Ascending aorta (tissue), 2 donors: ENCODE data around the gene TCN1. TPM values are rescaled to one million over a fixed set of nuclear protein-coding genes. Genes with fewer than 3 reads are reported as not detected.

ENCODE experiments used
- DNase-seq, 2 donors: peaks; one replicate each; pipeline ENCODE4 v3.0.0-alpha.2; 2019; ENCODE audit warnings: low spot score in 2 of 2
- H3K27ac ChIP-seq, 2 donors: fragments of 200-600 bp; sonication (generic); one replicate each; pipeline ENCODE4 v1.5.1; 2016 to 2017; ENCODE audit warnings: mild to moderate bottlenecking in 1 of 2
- H3K27me3 ChIP-seq: fragments of 200-600 bp; sonication (generic); one replicate; pipeline ENCODE4 v1.5.1; 2017
- H3K36me3 ChIP-seq, 2 donors: fragments of 200-600 bp; sonication (generic); one replicate each; pipeline ENCODE4 v1.5.1; 2016
- H3K4me1 ChIP-seq, 2 donors: fragments of 200-600 bp; sonication (generic); one replicate each; pipeline ENCODE4 v1.5.1; 2016 to 2017; ENCODE audit warnings: mild to moderate bottlenecking in 1 of 2
- H3K4me3 ChIP-seq, 2 donors: fragments of 200-600 bp; sonication (generic); one replicate each; pipeline ENCODE4 v1.5.1; 2016 to 2017; ENCODE audit warnings: mild to moderate bottlenecking in 1 of 2
- H3K9me3 ChIP-seq, 2 donors: fragments of 200-600 bp; sonication (generic); one replicate each; pipeline ENCODE4 v1.5.1; 2016
- intact Hi-C: fragments of 100-400 bp; cut with DNase I; formaldehyde crosslinking; loops from one replicate; pipeline ENCODE4 v1.15.1; 2023
- total RNA-seq: library from RNA; depleted of rRNA; stranded (reverse); fragments of >200 nt; gene quantifications from one replicate; pipeline ENCODE4 v1.1.0, GENCODE V29; 2016
- TF ChIP-seq, protein P1 (sequence below), 3 experiments: fragments of 200-600 bp in 2 of 3; fragments of 450-650 bp in 1 of 3; sonication (generic) in 2 of 3; IDR thresholded peaks; one replicate each; pipeline ENCODE4 v1.5.1; 2016 to 2019; ENCODE audit warnings: antibody characterized with exemption in 3 of 3, mild to moderate bottlenecking in 1 of 3, moderate library complexity in 1 of 3

TCN1 gene
- total RNA-seq, 1 donor from 2014 or later = not detected

DNA sequence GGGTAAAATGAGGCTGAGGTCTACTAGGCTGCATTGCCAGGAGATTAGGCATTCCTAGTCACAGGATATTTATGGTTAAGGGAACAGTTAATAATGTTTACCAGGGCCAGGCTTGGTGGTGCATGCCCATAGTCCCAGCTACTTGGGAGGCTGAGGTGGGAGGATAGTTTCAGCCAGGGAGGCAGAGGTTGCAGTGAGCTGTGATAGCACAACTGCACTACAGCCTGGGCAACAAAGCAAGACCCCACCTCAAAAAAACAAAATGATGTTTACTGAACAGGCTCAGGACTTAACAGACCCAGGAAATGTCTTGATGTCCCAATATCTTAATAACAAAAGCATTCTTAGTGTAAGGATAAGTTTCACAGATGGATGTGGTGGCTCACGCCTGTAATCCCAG is 52.9 kb downstream of the TCN1 start:
- Histone ChIP-seq H3K36me3 (no peaks in the 10 kb centered on the region), H3K9me3 (no peaks in the 10 kb centered on the region), H3K4me3 (no peak overlapping the region), H3K27ac (no peak overlapping the region), H3K4me1 (peaks cover 0 to 12% of the 10 kb centered on the region in 2 donors), H3K27me3 (no peaks in the 10 kb centered on the region)
- TF ChIP-seq, protein P1, sequence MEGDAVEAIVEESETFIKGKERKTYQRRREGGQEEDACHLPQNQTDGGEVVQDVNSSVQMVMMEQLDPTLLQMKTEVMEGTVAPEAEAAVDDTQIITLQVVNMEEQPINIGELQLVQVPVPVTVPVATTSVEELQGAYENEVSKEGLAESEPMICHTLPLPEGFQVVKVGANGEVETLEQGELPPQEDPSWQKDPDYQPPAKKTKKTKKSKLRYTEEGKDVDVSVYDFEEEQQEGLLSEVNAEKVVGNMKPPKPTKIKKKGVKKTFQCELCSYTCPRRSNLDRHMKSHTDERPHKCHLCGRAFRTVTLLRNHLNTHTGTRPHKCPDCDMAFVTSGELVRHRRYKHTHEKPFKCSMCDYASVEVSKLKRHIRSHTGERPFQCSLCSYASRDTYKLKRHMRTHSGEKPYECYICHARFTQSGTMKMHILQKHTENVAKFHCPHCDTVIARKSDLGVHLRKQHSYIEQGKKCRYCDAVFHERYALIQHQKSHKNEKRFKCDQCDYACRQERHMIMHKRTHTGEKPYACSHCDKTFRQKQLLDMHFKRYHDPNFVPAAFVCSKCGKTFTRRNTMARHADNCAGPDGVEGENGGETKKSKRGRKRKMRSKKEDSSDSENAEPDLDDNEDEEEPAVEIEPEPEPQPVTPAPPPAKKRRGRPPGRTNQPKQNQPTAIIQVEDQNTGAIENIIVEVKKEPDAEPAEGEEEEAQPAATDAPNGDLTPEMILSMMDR (IDR thresholded peaks at IDR 0.05) = no peak
- DNase-seq = no peak
- intact Hi-C loops = no loop called here

DNA sequence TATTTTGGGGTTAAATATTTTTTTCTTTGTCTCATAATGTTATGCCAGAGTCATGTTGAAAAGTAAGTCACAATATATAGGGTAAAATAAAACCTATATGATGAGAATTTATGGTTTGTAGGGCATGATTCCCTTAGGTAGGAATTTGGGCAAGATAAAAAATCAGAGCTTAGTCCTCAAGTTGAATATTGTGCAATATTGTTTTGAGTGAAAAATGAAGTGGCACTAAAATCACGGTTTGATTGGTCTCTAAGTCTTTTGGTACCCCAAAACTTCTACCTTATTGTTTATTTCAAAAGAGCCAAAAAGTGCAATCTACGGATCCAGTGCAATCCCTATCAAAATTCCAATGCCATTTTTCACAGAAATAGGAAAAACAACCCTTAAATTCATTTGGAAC is 54.1 kb downstream of the TCN1 start:
- peaks cover 2 to 9% of the 10 kb centered on the region in 2 donors for H3K36me3 ChIP-seq
- H3K27me3 ChIP-seq = no peaks in the 10 kb centered on the region
- TF ChIP-seq, protein P1 (IDR thresholded peaks at IDR 0.05) = no peak
- H3K27ac ChIP-seq = no peak overlapping the region
- H3K4me1 ChIP-seq = peaks cover 0 to 12% of the 10 kb centered on the region in 2 donors
- H3K4me3 ChIP-seq = no peak overlapping the region
- DNase-seq = no peak
- intact Hi-C loops = no loop called here
- H3K9me3 ChIP-seq = no peaks in the 10 kb centered on the region

DNA sequence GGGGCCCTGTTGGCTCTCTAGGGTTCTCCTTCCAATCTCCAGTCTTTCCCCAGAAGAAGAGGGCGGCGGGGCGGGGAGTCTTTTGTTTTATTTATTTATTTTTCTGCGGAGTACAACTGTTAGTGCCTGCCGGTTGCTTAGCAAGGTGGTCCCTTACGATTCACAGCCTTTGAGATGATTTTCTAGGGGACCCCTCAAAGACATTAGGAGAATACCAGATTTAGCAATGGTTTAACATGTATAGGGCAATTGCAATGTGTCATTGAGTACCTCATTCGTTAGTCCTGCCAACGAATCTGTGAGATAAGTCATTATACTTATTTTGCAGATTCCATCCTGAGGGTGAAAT is 55.4 kb downstream of the TCN1 start:
- Histone ChIP-seq H3K4me3 (peak overlapping the region; percentile 77 to 91), H3K4me1 (peaks cover 0 to 12% of the 10 kb centered on the region in 2 donors), H3K27me3 (no peaks in the 10 kb centered on the region), H3K36me3 (peaks cover 13 to 22% of the 10 kb centered on the region in 2 donors), H3K9me3 (no peaks in the 10 kb centered on the region), H3K27ac (peak overlapping the region; percentile 75 to 81)
- TF ChIP-seq, protein P1 (IDR thresholded peaks at IDR 0.05) = no peak
- no peak for DNase-seq
- intact Hi-C loops = no loop called here

DNA sequence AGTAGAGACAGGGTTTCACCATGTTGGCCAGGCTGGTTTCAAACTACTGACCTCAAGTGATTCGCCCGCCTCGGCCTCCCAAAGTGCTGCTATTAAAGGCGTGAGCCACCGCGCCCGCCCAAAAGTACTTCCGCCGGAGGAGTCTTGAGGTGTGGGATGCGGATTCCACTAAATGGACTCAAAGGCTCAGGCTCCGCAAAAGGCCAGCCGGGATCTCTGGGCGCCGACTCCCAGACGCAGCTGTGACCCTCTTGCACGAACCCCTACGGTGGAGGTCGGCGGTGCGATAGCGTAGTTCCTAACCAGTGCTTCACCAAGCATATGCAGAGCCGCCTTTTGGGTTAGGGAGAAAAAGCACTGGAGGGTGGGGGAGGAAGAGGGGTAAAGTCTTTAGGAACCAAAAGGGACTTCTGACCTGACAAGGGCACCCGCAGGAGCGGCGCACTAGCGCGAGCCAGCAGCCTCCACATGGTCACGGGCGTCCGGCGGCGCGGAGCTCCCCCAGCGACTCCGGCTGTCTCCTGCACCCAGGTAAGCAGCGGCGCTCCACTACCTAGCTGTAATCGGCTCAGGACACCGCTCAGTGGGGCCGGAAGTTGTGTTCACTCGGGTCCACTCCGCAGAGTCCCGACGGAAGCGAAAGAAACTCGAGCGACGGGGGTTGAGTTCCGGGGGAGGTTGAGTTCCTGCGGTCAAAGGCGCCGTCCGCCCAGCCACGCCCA is 55.9 kb downstream of the TCN1 start, which contains the start of gene MRPL16:
TSS of gene MRPL16 (minus strand) at position 590 of the 722 bp plus-strand sequence. CDS start at position 470, 120 bp downstream.
- no peaks in the 10 kb centered on the region for H3K27me3 ChIP-seq
- peak; percentile 38 to 90 for DNase-seq
- TF ChIP-seq, protein P1 (IDR thresholded peaks at IDR 0.05) = peak in 1 of 3 experiments; percentile 11
- peaks cover 0 to 12% of the 10 kb centered on the region in 2 donors for H3K4me1 ChIP-seq
- H3K36me3 ChIP-seq = peaks cover 13 to 28% of the 10 kb centered on the region in 2 donors
- intact Hi-C loops = no loop called here
- H3K9me3 ChIP-seq = no peaks in the 10 kb centered on the region
- peak within 1 kb of the TSS; percentile 77 to 91 for H3K4me3 ChIP-seq
- H3K27ac ChIP-seq = peak within 1 kb of the TSS; percentile 75 to 81

DNA sequence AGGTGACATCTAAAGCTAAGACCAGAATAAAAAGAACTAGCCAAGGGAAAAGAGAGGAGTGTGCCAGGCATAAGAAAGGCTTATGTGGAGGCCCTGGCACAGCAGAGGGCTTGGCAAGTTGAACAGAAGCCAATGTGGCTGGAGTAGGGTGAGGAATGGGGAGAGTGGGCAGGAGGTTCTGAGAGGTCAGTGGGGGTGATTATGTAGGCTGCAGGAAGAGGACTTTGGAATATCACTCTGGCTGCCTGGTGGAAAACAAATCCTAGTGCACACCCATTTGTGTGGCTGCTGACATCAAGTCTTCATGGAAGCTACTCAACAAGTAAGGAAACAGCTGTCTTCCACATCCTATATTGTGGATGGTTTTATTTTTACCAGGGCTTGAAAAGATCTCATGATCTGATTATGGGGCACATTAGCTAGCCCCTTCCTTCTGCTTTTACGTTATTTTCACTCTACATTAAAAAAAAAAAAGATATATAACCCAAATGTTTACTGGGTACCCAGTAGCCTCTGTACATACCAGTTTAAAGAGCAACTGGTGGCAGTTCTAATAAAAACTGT is 59.2 kb downstream of the TCN1 start:
- no peak for DNase-seq
- Histone ChIP-seq H3K4me1 (peaks cover 0 to 15% of the 10 kb centered on the region in 2 donors), H3K9me3 (no peaks in the 10 kb centered on the region), H3K27ac (no peak overlapping the region), H3K4me3 (no peak overlapping the region), H3K27me3 (no peaks in the 10 kb centered on the region), H3K36me3 (peaks cover 22 to 52% of the 10 kb centered on the region in 2 donors)
- TF ChIP-seq, protein P1 (IDR thresholded peaks at IDR 0.05) = no peak
- intact Hi-C loops = no loop called here
